ENCODE results near the gene CYP4F22. TPM values are rescaled to one million over a fixed set of nuclear protein-coding genes. Genes with fewer than 3 reads are reported as not detected.

CYP4F22 gene
- total RNA-seq, 2 experiments from 2014 or later = 0.19 to 0.28 TPM

DNA sequence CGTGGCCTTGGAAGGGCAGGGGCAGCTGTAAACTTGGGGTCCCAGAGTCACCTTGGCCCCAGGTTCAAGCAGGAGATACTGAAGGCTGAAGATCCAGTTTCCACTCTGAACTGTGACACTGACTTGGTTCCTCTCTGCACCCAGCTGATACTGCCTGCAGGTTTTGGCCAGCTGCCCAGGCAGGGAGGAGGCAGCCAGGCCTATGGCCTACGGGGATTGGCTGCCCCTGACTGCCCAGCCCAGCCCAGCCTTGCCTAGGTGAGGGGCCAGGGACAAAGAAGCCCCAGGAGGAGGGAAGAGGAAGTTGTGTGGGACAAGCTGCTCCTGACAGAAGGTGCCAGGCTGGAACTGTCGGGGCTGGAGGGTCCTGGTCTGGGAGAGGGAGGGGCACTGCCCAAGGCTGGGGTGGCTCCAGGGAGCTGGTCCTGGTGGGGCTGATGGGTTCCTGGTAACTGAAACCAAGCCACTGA is 55.0 kb downstream of the CYP4F22 start:
- ATAC-seq (ENCODE audit: poor library complexity) (no peak), DNase-seq (no peak)
- Mint-ChIP-seq H3K27me3 (peaks cover 44% of the 10 kb centered on the region), H3K4me3 (no peak overlapping the region), H3K4me1 (ENCODE audit: low read depth) (no peaks in the 10 kb centered on the region), H3K27ac (no peak overlapping the region), H3K36me3 (ENCODE audit: low read depth) (no peaks in the 10 kb centered on the region), H3K9me3 (no peaks in the 10 kb centered on the region)
- H3K9me3 ChIP-seq (ENCODE audit: control insufficient read depth in 1 of 2, insufficient read depth in 1 of 2, low read length in 2 of 2) = no peaks in the 10 kb centered on the region
- H3K27me3 ChIP-seq (ENCODE audit: control insufficient read depth in 1 of 2, insufficient read depth in 2 of 2, low read length in 2 of 2) = peaks cover 2 to 3% of the 10 kb centered on the region in 2 experiments
- no peak overlapping the region for H3K27ac ChIP-seq (ENCODE audit: low read depth in 1 of 2, low read length in 2 of 2)
- ChIA-PET POLR2A (no interaction called here), CTCF (no interaction called here)
- no peaks in the 10 kb centered on the region for H3K4me1 ChIP-seq (ENCODE audit: insufficient read depth, low read length)
- H3K36me3 ChIP-seq (ENCODE audit: insufficient read depth, low read length) = no peaks in the 10 kb centered on the region
- intact Hi-C loops (cut with DNase I, micrococcal nuclease) = no loop called here
- no peak overlapping the region for H3K4me3 ChIP-seq (ENCODE audit: low read length)
- TF ChIP-seq, protein P1, sequence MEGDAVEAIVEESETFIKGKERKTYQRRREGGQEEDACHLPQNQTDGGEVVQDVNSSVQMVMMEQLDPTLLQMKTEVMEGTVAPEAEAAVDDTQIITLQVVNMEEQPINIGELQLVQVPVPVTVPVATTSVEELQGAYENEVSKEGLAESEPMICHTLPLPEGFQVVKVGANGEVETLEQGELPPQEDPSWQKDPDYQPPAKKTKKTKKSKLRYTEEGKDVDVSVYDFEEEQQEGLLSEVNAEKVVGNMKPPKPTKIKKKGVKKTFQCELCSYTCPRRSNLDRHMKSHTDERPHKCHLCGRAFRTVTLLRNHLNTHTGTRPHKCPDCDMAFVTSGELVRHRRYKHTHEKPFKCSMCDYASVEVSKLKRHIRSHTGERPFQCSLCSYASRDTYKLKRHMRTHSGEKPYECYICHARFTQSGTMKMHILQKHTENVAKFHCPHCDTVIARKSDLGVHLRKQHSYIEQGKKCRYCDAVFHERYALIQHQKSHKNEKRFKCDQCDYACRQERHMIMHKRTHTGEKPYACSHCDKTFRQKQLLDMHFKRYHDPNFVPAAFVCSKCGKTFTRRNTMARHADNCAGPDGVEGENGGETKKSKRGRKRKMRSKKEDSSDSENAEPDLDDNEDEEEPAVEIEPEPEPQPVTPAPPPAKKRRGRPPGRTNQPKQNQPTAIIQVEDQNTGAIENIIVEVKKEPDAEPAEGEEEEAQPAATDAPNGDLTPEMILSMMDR (IDR thresholded peaks at IDR 0.05) = no peak

DNA sequence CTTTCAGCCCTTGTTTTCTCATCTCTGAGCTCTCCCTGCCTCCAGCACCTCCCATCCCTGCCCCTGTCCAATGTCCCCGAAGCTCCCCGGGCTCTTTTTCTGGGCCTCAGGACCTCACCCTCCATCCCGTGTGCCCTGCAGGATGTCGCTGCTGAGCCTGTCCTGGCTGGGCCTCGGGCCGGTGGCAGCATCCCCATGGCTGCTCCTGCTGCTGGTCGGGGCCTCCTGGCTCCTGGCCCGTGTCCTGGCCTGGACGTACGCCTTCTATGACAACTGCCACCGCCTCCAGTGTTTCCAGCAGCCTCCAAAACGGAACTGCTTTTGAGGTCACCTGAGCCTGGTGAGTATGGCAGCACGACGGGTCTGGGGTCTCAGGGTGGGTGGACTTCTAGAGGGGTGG is 55.6 kb downstream of the CYP4F22 start:
- CTCF ChIA-PET = no interaction called here
- Histone ChIP-seq H3K4me1 (ENCODE audit: insufficient read depth, low read length) (no peaks in the 10 kb centered on the region), H3K4me3 (ENCODE audit: low read length) (no peak overlapping the region), H3K27me3 (ENCODE audit: control insufficient read depth in 1 of 2, insufficient read depth in 2 of 2, low read length in 2 of 2) (peaks cover 2 to 5% of the 10 kb centered on the region in 2 experiments), H3K36me3 (ENCODE audit: insufficient read depth, low read length) (no peaks in the 10 kb centered on the region), H3K9me3 (ENCODE audit: control insufficient read depth in 1 of 2, insufficient read depth in 1 of 2, low read length in 2 of 2) (no peaks in the 10 kb centered on the region), H3K27ac (ENCODE audit: low read depth in 1 of 2, low read length in 2 of 2) (no peak overlapping the region)
- no peak for DNase-seq
- Mint-ChIP-seq H3K4me3 (no peak overlapping the region), H3K36me3 (ENCODE audit: low read depth) (no peaks in the 10 kb centered on the region), H3K4me1 (ENCODE audit: low read depth) (no peaks in the 10 kb centered on the region), H3K9me3 (no peaks in the 10 kb centered on the region), H3K27ac (no peak overlapping the region), H3K27me3 (peaks cover 45% of the 10 kb centered on the region)
- TF ChIP-seq, protein P1 (IDR thresholded peaks at IDR 0.05) = no peak
- POLR2A ChIA-PET = no interaction called here
- ATAC-seq (ENCODE audit: poor library complexity) = no peak
- intact Hi-C loops (cut with DNase I, micrococcal nuclease) = no loop called here

DNA sequence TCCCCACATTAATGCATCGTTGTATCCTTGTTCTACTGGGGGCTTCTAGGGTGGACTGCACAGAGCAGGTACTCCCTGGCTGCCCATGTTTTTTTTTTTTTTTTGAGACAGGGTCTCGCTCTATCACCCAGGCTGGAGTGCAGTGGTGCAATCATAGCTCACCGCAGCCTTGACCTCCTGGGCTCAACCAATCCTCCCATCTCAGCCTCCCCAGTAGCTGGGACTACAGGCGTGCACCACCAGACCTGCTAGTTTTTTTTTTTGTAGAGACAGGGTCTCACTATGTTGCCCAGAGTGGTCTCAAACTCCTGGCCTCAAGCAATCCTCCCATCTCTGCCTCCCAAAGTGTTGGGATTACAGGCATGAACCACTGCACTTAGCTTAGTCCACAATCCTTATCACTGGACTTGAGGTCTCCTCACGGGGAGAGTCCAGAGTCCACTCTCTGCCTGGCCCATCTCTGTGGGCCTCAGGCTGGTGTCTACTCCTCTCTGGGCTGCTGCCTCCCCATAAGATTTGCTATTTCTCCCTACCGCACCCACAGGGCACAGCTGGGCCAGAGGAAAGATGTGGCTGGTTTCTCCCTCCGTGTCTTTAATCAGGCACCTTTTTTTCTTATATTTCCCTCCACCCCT is 56.3 kb downstream of the CYP4F22 start:
- POLR2A ChIA-PET = no interaction called here
- Mint-ChIP-seq H3K27ac (no peak overlapping the region), H3K4me3 (no peak overlapping the region)

More for the DNA sequence above, 56.3 kb downstream of the CYP4F22 start:
- TF ChIP-seq, protein P1 (IDR thresholded peaks at IDR 0.05) = no peak
- intact Hi-C loops (cut with DNase I, micrococcal nuclease) = no loop called here
- Mint-ChIP-seq H3K36me3 (ENCODE audit: low read depth) (no peaks in the 10 kb centered on the region), H3K27me3 (peaks cover 51% of the 10 kb centered on the region), H3K4me1 (ENCODE audit: low read depth) (no peaks in the 10 kb centered on the region), H3K9me3 (no peaks in the 10 kb centered on the region)
- no peak for DNase-seq
- CTCF ChIA-PET = no interaction called here
- Histone ChIP-seq H3K27ac (ENCODE audit: low read depth in 1 of 2, low read length in 2 of 2) (no peak overlapping the region), H3K27me3 (ENCODE audit: control insufficient read depth in 1 of 2, insufficient read depth in 2 of 2, low read length in 2 of 2) (peaks cover 2 to 8% of the 10 kb centered on the region in 2 experiments), H3K9me3 (ENCODE audit: control insufficient read depth in 1 of 2, insufficient read depth in 1 of 2, low read length in 2 of 2) (no peaks in the 10 kb centered on the region), H3K4me1 (ENCODE audit: insufficient read depth, low read length) (no peaks in the 10 kb centered on the region), H3K4me3 (ENCODE audit: low read length) (no peak overlapping the region), H3K36me3 (ENCODE audit: insufficient read depth, low read length) (no peaks in the 10 kb centered on the region)
- ATAC-seq (ENCODE audit: poor library complexity) = no peak
